ENCODE measurements around the gene HIC2.
"Not testable (repeated sequence)": the region's sequence is repeated elsewhere in the genome, so short reads cannot be mapped to it uniquely, and the experiment has no call there.

Gene HIC2

GRCh38 chr22:21484039-21484438 lies 66.9 kb downstream of the HIC2 start:
- DNase-seq (ENCODE audit: extremely low read depth, low read depth); H3K4me3 ChIP-seq (replicated peaks; ENCODE audit: low read depth, low read length): not testable (repeated sequence)

- not testable (repeated sequence) for DNase-seq (ENCODE audit: extremely low read depth, low read depth); H3K4me3 ChIP-seq (replicated peaks; ENCODE audit: low read depth, low read length)
These were observed 70.6 kb downstream of the HIC2 start for GRCh38 chr22:21487723-21488122.

GRCh38 chr22:21489149-21489680 lies 72.0 kb downstream of the HIC2 start:
- not testable (repeated sequence) for DNase-seq (ENCODE audit: extremely low read depth, low read depth); H3K4me3 ChIP-seq (replicated peaks; ENCODE audit: low read depth, low read length)

GRCh38 chr22:21490556-21490955 lies 73.4 kb downstream of the HIC2 start:
- DNase-seq (ENCODE audit: extremely low read depth, low read depth); H3K4me3 ChIP-seq (replicated peaks; ENCODE audit: low read depth, low read length): not testable (repeated sequence)

GRCh38 chr22:21492271-21492670 lies 75.1 kb downstream of the HIC2 start:
- not testable (repeated sequence) for H3K4me3 ChIP-seq (replicated peaks; ENCODE audit: low read depth, low read length); DNase-seq (ENCODE audit: extremely low read depth, low read depth)

- H3K4me3 ChIP-seq (replicated peaks; ENCODE audit: low read depth, low read length); DNase-seq (ENCODE audit: extremely low read depth, low read depth): not testable (repeated sequence)
These were observed 76.9 kb downstream of the HIC2 start for GRCh38 chr22:21493789-21494782.

GRCh38 chr22:21497984-21498383 lies 80.8 kb downstream of the HIC2 start:
- not testable (repeated sequence) for H3K4me3 ChIP-seq (replicated peaks; ENCODE audit: low read depth, low read length); DNase-seq (ENCODE audit: extremely low read depth, low read depth)

GRCh38 chr22:21498489-21498888 lies 81.3 kb downstream of the HIC2 start:
- DNase-seq (ENCODE audit: extremely low read depth, low read depth); H3K4me3 ChIP-seq (replicated peaks; ENCODE audit: low read depth, low read length): not testable (repeated sequence)

GRCh38 chr22:21499623-21500506 lies 82.7 kb downstream of the HIC2 start:
- H3K4me3 ChIP-seq (replicated peaks; ENCODE audit: low read depth, low read length); DNase-seq (ENCODE audit: extremely low read depth, low read depth): not testable (repeated sequence)

Measured in HFF-Myc (cell line).